CD4-positive, alpha-beta T cell treated with Interleukin-6 at 100 ng/mL for 8 hours (primary cell): Measurements from ENCODE around the gene CHST11.
"Not testable (repeated sequence)": the region's sequence is repeated elsewhere in the genome, so short reads cannot be mapped to it uniquely, and the experiment has no call there.

Experiments used
- DNase-seq: peaks from one replicate; pipeline ENCODE4 v3.0.0-alpha.2; 2020; ENCODE audit warnings: mixed read lengths, low spot score

CHST11 gene

DNA sequence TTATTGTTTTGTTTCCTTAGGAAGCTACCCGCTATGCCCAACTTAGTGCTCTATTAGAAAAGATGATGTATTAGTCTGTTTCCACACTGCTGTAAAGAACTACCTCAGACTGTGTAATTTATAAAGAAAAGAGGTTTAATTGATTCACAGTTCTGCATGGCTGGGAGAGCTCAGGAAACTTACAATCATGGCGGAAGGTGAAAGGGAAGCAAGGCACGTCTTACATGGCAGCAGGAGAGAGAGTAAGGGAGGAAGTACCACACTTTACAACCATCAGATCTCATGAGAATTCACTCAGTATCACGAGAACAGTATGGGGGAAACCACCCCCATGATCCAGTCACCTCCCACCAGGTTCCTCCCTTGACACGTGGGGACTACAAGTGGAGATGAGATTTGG, 70.9 kb downstream of the CHST11 start:
- DNase-seq: not testable (repeated sequence)

DNA sequence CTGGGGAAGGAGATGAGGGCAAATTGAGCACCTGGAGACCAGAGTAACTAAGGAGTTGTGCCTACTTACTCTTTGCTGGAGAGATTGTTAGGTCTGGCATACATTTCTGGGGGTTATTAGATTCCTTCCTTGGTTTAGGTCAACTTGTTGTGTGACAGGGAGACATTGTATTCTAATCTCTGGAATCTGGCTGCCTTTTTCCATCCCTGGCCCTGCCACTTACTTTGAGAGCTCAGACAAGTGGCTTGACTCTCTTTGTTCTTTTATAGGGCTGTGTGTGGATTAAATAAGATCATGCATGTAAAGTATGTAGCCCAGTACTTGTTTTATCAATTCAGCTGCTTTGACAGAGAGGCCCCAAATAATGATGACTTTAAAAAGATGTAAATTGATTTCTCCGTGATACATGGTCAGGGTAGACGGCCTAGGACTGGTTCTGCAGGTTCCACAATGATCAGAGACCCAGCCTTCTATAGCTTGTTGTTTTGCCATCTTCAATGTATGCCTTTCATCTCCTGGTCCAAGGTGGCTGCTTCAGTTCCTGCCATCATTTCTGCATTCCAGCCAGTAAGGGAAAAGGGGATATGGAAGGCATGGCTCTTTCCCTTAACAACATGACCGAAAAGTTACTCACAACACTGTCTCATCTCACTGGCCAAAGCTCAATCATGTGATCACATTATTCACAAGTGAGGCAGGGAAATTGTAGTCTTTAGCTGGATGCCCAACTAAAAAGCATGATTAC, 72.6 kb downstream of the CHST11 start:
- DNase-seq: no peak

DNA sequence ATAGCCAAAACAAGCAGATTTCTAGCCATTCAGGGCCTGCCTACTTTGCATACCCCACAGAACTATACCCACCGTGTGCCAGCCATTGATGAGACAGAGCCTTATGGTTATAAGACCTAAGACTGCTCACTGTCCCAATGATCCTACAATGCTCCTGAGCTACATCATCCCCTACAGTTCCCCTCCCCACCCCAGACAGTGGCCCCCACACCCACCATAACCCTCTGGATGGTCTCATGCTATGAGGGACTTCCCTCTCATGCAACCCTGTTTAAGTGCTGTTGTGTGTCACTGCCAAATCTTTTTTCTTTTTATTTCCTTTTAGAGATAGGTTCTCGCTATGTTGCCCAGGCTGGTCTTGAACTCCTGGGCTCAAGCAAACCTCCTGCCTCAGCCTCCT, 75.9 kb downstream of the CHST11 start:
- DNase-seq: no peak

DNA sequence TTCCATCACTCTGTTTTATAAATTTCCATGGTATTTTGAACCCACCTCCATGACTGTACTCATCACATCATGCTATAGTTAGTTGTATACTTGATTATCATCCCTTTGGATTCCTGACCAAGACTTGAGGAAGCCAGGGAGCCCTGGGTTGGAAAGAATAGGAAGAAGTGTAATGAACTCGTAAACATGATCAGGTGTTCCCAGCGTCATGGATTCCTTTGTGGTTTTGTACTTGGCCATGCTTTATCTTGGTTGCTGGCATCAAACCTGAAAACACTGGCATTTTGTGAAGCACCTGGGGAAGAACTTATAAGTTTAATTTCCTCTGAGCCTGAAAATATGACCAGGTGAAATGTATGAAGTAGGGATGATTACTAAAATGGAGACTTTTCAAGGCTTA, 76.4 kb downstream of the CHST11 start:
- no peak for DNase-seq

DNA sequence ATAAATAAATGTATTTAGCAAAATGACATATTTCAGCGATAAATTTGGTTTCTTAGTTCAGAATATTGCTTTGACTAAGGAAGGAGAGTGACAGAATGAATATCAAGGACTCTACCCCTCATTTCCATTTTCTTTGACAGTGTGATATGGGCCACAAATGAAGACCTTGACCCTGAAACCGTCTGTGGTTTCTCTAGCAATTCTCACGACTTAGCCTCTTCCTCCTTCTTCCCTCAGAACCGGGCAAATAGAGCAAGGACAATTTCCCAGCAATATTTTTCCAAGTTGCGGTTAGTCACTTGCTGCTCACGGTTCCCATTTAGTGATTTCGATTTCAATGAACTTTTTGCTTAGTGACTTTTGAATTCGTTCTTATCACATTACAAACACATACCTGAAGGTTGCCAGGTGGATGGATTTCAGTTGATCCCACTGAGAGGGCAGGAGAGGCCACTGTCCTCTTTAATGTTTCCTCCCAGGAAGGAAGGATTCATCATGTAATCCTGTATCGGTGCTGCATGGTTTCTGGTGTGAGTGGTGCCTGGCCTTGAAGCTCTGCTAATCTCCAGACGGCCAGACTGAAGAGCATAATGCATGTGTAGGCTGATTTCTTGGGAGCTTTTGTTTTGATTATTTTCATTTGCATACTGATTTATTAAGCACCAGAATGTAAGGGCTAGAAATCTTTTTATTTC, 77.6 kb downstream of the CHST11 start:
- DNase-seq: no peak

DNA sequence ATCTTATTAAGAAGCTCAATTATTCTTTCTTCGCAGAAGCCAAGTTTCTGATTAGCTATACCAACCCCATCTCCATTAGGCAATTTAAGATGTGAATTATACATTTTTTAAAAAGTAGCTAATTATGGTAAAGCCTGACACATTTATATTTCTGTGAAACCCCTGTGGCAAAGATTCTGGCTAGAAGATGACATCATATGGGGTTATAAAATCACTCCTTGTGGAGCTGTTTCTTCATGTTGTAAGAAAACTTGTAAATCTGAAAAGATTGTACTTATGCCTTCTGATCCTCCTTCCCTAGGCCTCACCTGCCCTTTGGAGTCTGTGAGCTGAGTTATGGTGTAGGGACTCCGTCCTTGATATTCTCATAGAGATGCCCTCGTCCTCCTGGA, 78.1 kb downstream of the CHST11 start:
- no peak for DNase-seq

DNA sequence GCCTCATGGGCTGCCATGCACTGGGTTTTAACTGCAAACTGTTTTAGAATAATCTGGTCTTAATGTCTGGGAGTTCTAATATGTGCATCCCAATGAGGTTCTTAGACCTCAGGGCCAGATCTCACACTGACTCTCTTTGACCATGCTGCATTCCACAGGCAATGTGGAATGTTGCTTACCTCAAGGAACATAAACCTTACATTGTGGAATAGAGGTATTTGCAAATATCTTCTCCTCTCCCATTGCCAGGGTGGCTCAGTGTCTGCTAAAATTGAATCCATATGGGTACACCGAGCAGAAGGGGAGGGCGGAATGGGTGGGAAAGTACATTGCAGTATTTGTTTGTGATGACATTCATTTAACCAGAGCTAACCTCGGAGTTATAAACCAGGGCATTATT, 78.6 kb downstream of the CHST11 start:
- DNase-seq: no peak

DNA sequence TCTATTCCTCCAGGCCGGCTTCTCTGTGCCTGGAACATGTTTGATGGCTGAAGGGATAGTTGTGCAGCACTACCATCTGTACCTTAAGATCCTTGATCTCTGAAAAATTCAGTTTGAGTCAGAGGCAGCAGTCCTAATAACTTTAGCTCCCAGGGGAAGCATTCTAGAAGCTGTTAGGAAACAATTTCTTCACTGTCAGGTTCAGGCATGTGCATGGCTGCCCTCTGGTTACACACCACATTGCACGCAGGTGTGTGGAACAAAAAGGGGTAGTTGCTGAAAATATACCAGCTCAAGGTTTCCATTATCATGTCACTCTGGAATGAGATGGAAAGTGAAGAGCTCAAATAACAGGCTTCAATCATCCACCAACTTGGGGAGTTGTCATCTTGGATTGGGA, 80.1 kb downstream of the CHST11 start:
- no peak for DNase-seq

DNA sequence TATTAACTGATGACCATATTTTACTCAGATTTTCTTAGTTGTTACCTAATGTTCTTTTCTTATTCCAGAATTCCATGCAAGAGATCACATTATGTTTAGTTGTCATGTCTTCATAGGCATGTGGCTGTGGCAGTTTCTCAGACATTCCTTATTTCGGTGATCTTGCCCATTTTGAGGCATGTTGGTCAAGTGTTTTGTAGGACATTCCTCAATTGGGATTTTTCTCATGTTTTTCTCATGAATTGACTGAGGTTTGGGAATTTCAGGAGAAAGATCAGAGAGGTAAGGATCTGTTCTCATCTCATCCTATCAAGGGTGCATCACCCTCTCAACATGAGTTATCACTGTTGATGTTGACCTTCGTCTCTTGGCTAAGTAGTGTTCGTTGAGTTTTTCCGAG, 81.3 kb downstream of the CHST11 start:
- no peak for DNase-seq

DNA sequence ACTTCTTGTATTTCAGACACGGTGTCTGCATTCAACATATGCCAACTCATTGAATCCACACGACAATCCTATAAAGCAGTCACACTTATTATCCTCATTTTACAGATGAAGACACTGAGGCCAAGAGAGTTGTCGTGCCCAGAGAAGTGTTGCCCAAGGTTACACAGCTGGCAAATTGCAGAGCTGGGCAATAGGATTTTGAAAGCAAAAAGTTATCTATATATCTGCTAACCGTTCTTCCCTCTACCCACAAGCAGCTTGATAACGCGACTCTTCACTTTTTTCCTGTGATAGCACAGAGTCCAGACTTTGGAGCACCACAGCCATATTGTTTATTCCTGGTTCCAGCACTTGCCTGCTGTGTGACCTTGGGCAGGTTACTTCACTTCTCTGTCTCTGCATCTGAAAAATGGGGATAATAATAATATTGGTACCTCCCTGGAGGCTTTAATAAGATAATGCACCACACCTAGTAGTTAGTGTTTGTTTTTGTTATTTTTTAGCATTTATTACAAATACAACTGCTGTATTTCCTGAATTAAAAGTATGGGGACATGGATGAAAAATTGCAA, 82.2 kb downstream of the CHST11 start:
- DNase-seq: no peak

DNA sequence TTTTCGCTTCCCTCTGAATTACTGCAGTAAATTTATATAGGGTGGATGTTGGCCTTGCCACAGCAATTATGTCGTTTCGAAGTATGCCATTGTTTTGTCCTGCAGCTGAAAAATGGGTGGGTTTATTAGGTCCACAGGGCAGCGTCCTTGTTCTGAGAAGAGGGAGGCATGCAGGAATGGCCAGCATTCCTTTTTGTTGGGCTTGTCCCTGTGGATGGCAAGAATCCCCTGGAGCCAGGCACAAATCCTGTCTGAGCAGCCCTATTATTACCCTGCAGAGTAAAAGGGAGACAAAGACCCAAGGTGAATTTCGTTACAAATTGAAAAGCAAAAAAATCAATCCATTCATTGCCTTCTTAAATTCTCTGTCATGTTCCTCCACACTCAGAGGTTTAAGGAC, 88.1 kb downstream of the CHST11 start:
- DNase-seq: no peak

DNA sequence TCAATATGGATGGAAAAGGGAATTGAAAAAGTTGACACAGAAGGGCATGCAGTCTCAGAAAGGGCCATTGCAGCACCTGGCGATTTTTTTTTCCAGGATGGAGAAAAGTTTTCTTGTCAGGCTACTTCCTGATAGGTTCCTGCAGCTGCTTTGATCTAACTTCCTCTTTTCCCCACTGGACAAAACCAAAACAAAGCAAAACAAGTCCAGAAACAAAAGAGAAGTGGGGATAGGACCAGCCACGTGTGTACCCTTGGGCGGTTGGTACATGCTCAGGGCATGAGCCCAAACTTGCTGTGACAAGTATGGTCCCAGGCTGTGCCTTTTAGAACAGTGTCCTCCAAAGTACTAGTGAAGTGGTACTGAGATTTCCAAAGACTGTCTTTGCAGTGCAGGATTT, 89.8 kb downstream of the CHST11 start:
- DNase-seq: no peak

DNA sequence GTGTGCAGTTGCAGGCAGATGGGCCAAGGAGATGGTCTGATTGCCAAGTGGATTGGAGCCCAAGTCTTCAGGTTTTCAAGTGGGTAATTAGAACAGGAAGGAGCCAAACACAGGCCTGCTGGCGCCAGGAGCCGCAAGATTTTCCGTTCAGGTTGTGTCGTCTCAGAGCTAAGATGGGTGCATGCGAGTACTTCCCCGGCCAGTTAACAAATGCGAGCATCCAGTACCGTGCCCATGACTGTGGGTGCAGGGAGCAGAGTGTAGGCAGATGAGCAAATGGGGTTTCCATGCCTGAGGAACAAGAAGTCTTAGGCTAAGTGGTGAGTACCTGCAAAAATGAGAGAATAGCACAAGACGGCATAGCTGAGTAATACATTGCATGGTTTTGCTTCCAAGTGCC, 90.5 kb downstream of the CHST11 start:
- no peak for DNase-seq

DNA sequence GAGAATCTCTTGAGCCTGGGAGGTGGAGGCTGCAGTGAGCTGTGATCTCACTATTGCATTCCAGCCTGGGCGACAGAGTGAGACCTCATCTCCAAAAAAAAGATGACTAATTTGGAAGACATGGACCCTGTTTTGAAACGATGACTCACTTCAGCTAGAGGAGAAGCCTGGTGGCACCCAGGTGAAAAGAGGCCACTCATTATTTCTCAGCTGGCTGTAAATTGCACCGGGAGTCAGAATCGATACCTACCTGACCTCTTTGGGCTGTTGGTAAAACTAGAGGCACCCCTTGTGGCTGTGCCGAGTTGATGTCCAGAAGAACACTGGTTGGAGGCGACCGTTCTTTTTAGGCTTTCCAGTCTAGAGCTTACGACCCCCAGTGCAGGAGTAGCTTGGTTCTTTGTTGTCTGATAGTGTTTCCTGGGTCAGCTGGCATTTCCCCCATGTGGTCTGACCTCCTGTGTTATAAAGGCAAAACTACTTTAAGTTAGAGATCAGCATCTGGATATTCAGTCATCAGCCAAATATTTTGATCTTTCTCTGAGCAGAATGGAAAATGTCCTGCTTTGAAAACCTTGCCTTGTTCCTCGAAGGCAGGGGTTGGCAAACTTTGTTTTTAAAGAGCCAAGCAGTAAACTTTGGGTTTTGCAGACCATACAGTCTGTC, 93.2 kb downstream of the CHST11 start:
- no peak for DNase-seq

DNA sequence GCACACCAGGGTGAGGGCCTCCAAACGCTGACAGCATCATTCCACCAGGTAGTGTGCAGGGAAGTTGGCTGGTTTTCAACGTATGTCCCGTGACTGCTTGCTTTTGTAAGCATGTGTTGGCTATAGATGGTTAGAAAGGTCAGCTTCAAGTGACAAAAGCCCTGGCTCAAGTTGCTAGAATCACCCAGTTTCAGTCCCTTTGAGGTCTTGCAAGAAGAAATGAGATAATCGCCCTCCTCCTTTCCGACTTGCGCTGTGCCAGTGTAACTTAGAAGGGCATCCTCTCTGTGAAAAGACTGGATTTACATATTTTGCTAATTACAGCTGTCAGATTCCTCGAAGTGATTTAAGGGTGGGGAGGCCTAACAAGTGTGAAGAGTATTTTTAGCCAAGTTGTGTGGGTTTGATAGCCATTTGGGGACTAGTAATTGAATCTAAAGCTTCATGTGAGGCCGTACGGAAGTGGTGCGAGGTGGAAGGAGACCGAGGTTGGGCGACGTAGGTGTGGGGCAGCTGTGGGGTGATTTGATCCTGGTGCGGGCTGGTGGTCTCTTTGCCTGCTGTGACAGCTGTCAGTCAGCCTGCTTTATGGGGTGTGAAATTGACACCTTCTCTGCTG, 94.7 kb downstream of the CHST11 start:
- DNase-seq: no peak

DNA sequence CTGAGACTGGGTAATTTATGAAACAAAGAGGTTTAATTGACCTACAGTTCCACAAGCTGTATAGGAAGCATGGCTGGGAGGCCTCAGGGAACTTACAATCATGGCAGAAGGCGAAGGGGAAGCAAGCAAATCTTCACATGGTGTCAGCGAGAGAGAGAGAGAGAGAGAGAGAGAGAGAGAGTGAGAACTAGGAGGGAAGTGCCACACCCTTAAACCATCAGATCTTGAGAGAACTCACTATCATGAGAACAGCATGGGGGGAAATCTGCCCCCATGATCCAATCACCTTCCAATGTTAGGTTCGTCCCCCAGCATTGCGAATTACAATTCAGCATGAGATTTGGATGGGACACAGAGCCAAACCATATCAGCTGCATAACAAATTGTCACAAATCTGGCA, 96.7 kb downstream of the CHST11 start:
- no peak for DNase-seq

DNA sequence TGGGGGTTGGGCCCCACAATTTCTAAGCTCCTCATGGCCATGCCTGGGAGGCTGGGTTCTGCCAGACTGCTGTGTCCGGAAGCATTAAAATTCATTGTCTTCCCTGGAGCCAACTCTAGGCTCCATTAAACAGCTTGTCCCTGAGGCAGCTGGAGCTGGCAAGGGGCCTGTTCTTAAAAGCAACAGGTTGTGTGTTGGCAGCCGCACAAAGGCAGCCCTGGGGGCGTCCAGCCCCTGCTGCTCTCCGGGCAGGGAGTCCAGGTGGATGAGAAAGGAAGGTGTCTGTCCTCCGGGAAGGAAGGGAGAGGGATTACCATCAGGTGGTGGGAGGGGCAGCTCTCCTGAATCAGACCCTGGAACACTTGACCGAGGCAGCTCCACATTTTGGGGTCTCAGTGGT, 98.9 kb downstream of the CHST11 start:
- no peak for DNase-seq

DNA sequence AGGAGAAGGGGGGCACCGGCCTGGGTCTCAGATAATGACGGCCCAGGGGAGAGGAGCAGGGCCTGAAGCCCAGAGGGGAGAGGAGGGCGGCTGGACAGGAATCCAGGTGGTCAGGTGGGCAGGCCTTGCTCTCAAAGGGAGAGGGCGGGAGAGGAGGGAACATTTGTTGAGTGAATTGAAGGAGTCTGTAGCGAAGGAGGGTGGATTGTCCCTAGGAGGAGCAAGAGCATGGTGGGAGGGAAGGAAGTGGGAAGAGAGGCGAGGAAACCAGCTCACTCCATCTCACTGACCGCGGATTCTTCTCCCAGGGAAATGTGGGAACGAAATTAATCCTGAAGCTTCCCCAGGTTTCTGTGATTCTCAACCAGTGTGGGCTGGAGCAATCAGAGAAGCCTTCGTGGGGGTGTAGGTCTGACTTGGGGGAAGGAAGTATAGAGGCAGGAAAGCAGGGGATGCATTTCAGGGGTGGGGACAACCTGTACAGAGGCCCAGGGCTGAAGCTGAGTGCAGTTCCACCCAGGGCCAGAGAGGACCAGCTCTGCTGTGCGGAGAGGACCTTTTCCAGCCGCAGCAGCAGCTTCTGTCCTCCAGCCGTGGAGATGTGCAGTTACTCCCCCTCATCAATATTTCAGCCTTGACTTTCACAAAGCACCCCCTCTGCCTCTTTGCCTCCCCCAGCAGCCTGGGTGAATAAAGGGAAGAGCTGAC, 100.9 kb downstream of the CHST11 start:
- DNase-seq: no peak

DNA sequence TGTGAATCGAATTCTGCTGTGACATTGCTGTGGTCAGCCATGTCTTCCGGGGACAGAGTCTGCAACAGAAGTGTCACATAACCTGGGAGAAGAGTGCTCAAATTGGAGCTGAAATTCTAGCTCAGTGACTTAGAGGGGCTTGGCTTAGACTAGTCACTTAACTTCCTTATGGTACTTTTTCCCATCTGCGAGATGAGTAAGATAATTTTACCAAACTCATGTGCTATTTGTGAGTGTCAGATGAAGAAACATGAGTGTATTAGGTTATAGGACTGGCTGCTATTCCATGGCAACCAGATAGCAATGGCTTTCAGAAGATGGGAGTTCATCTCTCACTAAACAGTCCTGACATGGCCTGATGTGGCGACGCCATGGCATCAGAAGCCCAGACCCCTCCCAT, 104.1 kb downstream of the CHST11 start:
- no peak for DNase-seq

DNA sequence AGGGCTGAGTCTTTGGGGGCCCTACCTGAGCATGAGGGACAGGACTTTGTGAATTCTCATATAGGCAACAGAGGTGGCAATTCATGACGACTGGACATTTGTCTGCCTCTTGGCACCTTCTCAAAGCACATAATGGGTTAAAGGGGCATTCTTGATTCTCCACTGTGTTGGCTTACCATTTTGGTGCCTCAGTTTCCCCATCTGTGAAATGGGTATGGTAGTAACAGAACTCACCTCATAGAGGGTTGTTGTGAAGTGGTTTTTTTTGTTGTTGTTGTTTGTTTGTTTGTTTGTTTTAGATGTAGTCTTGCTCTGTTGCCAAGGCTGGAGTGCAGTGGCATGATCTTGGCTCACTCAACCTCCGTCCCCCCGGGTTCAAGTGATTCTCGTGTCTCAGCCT, 106.0 kb downstream of the CHST11 start:
- DNase-seq: no peak

DNA sequence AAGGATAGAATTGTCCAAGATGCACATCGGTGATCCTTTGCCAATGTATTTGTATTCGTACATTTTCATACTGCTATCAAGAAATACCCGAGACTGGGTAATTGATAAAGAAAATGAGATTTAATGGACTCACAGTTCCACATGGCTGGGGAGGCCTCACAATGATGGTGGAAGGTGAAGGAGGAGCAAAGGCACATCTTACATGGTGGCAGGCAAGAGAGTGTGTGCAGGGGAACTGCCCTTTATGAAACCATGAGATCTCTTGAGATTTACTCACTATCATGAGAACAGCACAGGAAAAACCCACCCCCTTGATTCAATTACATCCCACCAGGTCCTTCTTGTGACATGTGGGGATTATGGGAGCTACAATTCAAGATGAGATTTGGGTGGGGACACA, 107.9 kb downstream of the CHST11 start:
- not testable (repeated sequence) for DNase-seq
